IPS-NIHi7 (cell line): Measurements from ENCODE around the gene TBX19.
"Not testable (repeated sequence)": the region's sequence is repeated elsewhere in the genome, so short reads cannot be mapped to it uniquely, and the experiment has no call there.

Experiments used
- DNase-seq: peaks from one replicate; pipeline ENCODE4 v3.0.0; 2012; ENCODE audit warnings: mixed read lengths; ENCODE audit errors: extremely low spot score

Gene TBX19

DNA sequence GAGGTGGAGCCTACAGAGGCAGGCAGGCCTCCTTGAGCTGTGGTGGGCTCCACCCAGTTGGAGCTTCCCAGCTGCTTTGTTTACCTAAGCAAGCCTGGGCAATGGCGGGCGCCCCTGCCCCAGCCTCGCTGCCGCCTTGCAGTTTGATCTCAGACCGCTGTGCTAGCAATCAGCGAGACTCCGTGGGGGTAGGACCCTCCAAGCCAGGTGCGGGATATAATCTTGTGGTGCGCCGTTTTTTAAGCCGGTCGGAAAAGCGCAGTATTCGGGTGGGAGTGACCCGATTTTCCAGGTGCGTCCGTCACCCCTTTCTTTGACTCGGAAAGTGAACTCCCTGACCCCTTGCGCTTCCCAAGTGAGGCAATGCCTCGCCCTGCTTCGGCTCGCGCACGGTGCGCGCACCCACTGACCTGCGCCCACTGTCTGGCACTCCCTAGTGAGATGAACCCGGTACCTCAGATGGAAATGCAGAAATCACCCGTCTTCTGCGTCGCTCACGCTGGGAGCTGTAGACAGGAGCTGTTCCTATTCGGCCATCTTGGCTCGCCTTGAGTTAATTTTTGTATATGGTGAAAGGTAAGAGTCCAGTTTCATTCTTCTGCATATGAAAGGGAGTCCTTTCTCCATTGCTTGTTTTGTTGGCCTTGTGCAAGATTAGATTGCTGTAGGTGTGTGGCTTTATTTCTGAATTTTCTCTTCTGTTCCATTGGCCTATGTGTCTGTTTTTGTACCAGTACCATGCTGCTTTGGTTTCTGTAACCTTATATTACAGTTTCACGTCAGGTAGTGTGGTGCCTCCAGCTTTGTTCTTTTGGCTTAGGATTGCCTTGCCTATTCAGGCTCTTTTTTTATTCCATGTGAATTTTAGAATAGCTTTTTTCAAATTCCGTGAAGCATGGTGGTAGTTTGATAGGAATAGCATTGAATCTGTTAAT lies 73.9 kb downstream of the TBX19 start:
- not testable (repeated sequence) for DNase-seq

GRCh38 chr1:168360151-168361021 lies 79.7 kb downstream of the TBX19 start:
- no peak for DNase-seq

- DNase-seq, result no peak
Measured at GRCh38 chr1:168361252-168361651, 80.6 kb downstream of the TBX19 start.

DNA sequence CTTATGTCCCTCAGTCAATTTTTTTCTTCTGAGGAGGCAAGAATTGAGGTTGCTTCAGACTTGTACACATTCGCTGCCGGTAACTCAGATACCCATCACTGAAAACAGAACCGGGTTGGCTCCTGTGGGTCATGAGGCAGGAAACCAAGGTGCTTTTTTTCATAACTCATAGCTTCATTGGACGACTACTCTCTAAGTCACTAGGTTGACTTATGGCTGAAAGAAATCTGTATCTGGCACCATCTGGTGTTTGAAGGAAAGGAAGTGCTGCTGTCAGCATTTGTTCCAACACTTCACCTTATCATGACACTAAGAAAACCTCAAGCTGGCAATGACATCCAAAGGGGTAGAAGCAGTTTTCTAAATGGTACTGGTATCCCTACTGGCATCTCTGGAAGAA lies 82.3 kb downstream of the TBX19 start:
- DNase-seq, result no peak
